ENCODE measurements around the gene METAP1.
"Not testable (repeated sequence)": the region's sequence is repeated elsewhere in the genome, so short reads cannot be mapped to it uniquely, and the experiment has no call there.

Gene METAP1

GRCh38 chr4:99102634-99103033 lies 107.1 kb downstream of the METAP1 start:
- no peak for DNase-seq

DNA sequence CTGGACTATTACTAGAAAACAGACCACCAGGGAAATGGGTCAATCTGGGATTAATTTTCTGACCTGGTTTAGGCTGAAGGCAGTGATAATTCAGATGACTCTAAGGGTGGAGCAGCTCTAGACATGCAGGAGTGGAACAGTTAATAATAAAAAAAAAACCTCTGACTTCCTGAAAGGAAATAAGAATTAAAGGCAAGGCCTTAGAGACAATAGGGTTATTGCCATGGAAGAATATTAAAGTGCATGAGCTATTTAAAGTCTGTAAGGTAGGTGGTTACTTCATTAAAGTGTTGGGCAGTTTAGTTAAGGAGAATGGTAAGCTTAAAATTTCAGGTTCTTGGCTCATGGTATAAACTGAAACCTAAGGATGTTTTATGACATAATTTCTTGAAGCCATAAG lies 107.6 kb downstream of the METAP1 start:
- no peak for DNase-seq

- no peak for DNase-seq
Observed at GRCh38 chr4:99104153-99104552, 108.6 kb downstream of the METAP1 start.

- DNase-seq, result not testable (repeated sequence)
Observed at GRCh38 chr4:99109286-99109685, 113.8 kb downstream of the METAP1 start.

Measured in NK-92 treated with Interleukin-12 subunit alpha and Interleukin-12 subunit beta, amount 100 ng/mL, for 24 hours (cell line).